Cerebellar nuclear complex (tissue), 1 donor: Measurements from ENCODE around the gene SPTBN4.
"Not testable (repeated sequence)": the region's sequence is repeated elsewhere in the genome, so short reads cannot be mapped to it uniquely, and the experiment has no call there.

Source experiments
- DNase-seq, 2 experiments: peaks; one replicate each; lab custom pipeline; 2025; lab: John Stamatoyannopoulos, UW

The SPTBN4 gene

DNA sequence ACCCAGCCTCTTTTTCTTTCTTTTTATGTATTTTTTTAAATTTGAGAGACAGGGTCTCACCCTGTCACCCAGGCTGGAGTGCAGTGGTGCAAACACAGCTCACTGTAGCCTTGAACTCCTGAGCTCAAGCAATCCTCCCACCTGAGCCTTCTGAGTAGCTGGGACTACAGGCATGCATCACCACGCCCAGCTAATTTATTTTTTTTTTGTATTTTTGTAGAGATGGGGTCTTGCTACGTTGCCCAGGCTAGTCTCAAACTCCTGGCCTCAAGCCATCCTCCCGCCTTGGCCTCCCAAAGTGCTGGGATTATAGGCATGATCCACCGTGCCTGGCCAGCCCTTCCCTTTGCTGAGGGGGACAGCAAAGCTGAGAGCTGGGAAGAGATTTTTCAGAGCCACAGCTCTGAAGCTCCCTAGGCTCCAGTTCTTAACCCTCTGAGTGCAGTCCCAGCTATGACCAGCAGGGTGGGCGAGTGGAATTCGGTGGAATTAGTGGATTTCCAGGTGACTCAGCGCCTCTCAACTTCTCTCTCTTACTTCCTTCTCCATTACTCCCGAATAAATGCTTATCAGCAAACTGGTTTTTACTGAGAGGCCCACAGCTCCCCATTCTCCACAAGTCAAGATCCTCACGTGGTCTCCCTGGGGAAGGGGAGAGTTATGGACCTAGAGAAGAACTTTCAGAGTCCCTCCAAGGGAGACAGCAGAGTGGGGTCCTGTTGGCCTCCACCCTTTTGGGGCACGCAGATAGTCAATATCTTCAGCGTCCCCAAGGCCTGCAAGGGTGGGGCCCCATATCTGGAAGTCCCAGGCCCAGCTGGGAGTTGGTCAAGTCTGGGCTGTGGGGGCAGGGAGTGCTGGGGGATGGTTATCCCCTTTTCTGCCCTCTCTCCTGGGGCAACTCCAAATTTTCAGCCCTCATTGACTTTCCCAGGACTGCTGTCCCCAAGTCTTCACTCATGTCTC, 2.5 kb upstream of the SPTBN4 start:
- peak in 1 of 2 experiments; percentile 35 for DNase-seq

DNA sequence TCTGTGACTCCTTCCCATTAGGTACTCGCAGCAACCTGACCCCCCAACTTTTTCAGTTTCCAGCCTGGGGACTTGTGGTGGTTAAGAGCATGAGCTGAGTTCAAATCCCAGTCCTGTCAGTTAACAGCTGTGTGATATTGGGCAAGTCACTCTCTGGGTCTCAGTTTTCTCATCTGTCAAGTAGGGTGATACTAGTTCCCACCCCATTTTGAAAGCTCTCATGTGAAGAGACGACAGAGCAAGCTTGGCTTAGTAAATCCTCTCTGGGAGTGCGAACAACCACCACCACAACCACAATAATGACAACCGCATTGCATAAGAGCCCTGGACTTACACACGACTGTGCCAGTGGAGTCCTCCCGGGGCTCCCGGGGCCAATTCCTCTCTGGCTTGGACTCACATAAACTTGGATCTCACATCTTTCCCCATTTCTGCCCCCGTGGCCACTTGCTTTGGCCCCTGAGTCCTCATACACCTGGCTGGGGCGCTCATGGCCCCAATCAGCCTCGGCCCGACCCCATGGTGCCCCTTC, 1.7 kb upstream of the SPTBN4 start:
- DNase-seq = no peak

DNA sequence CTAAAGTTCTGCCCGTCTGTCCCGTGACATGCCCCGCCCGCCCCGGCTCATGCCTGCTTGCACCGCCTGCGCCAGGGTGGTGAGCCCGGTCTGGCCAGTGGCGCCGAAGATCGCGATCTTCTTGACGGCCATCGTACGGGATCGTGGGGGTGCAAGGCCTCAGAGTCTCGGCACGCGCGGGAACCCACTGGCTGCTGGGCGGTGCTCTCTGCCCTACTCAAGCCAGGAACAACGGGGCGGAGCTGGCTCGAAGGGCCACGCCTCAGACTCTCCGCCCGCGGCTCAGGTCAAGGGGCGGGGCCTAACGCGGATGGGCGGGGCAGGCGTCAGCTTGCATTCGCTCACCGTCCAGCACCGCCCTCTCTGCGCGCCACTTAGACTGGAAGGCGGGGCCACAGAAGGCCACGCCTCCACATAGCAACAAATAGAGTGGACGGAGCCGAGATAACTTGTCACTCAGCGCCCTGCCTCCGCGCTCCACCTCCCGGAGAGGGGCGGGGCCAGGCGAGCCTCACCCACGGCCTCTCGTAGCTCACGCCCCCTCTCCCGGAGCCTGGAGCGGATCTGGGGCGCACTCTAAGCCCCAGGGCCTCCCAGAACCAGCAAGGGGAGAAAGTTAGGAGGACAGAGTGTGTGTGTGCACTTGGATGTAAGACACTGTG, 1.1 kb upstream of the SPTBN4 start, which contains the start of gene BLVRB:
Gene BLVRB (minus strand): TSS at position 189 of the 662 bp plus-strand sequence. CDS start 57 bp downstream, at position 132.
- DNase-seq = peak; percentile 97 to 98

DNA sequence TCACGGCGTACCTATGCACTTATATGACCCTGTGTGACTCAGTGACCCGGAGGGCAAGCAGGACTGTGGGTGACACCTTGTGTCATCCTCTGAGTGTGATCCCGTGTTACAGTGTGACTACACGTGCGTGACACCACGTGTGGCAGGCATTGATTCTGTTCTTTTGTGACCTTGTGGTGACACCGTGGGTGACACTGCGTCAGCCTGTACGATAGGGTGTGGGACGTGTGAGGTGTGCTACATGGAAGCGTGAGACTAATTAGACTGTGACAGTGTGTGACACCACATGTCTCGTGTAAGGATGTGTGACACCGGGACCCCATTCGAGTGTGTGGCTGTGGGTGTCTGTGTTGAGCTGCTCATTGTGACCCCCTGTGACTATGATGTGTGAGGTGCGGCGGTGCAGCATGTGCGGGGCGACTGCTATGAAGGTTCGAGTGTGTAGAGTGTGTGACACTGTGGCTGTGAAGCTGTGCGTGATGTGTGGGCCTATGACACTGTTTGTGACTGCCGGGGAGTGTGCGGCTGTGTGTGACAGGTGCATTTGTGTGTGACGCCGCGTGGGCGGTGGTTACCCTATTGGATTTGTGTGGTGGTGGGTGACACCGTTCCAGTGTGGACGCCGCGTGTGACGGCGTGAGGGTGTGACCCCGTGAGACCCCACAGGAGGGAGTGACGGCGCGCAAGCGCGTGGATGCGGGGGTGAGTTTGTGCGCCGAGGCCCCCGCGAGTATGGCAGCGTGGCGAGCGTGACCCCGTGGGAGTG, 399 bp upstream of the SPTBN4 start:
- no peak for DNase-seq

DNA sequence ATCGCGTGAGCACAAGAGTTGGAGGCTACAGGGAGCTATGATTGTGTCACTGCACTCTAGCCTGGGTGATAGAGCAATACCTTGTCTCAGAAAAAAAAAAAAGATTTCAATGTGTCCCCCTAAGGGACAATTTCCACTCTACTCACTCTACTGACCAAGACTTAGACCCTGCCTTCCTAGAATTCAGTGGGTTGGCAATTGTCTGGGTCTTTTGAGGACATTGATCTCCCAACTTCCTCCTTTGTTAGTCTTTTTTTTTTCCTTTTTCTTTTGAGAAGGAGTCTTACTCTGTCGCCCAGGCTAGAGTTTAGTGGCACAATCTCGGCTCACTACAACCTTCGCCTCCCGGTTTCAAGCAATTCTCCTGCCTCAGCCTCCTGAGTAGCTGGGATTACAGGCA, 2.2 kb downstream of the SPTBN4 start:
- DNase-seq = no peak

DNA sequence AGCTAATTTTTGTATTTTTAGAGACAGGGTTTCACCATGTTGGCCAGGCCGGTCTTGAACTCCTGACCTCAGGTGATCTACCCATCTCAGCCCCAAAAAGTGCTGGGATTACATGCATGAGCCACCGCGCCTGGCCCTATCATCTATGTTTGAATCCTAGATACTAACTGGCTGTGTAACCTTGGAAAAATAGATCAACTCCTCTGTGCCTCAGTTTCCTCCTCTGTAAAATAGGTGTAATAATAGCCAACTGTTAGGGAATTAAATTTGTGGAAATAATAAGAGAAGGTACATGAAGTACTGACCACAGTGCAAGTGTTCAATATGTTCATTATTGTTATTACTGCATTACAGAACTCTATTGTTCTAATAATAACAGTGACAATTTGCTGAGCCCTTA, 4.3 kb downstream of the SPTBN4 start:
- no peak for DNase-seq

DNA sequence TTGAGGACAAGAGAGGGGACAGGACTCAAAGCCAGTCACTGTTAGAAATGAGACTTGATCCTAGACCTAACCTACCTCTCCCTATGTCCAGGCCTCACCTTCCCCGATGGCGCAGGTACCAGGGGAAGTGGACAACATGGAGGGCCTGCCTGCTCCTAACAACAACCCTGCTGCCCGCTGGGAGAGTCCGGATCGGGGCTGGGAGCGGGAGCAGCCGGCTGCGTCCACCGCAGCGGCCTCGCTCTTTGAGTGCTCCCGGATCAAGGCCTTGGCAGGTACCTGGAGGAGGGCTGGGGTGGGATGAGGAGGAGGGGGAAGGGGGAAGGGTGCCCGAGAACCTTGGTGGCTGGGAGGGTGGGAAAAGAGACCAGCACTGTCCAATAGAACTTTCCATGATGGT, 5.7 kb downstream of the SPTBN4 start:
- DNase-seq = no peak

DNA sequence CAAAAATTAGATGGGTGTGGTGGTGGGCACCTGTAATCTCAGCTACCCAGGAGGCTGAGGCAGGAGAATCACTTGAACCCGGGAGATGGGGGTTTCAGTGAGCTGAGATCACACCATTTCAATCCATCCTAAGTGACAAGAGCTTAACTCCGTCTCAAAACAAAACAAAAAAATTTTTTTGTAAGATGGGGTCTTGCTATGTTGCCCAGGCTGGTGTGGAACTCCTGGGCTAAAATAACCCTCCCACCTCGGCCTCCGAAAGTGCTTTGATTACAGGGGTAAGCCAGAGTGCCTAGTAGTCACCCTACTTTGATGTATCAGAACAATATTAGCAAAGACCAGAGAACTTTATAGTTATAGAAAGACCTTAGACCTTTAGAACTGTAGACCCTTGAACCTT, 7.9 kb downstream of the SPTBN4 start:
- DNase-seq = no peak

DNA sequence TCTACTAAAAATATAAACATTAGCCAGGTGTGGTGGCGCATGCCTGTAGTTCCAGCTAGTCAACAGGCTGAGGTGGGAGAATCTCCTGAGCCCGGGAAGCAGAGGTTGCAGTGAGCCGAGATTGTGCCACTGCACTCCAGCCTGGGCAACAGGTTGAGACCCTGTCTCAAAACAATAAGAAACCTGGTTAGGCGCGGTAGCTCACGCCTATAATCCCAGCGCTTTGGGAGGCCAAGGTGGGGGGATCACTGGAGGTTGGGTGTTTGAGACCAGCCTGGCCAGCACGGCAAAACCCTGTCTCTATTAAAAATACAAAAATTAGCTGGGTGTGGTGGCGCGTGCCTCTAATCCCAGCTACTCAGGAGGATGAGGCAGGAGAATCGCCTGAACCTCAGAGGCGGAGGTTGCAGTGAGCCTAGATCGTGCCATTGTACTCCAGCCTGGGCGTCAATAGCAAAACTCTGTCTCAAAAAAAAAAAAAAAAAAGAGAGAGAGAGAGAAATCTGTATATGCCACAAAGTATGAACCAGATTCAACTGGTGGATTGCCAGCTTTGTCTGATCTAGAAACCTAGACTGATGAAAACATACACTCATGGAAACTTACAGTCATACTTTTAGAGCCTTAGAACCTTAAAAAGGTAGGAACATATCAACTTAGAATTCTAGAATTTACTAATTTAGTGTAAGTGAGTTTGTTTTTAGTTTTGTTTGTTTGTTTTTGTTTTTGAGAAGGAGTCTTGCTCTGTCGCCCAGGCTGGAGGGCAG, 9.3 kb downstream of the SPTBN4 start:
- not testable (repeated sequence) for DNase-seq

DNA sequence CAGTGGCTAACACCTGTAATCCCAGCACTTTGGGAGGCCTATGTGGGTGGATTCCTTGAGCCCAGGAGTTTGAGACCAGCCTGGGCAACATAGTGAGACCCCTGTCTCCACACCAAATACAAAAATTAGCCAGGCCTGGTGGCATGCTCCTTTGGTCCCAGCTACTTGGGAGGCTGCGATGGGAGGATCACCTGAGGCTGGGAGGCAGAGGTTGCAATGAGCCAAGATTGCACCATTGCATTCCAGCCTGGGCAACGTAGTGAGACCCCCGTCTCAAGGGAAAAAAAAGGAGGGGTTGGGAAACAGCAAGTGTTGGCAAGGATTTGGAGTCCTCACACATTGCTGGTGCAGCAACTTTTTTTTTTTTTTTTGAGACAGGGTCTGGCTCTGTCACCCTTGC, 19.2 kb downstream of the SPTBN4 start:
- DNase-seq = no peak

DNA sequence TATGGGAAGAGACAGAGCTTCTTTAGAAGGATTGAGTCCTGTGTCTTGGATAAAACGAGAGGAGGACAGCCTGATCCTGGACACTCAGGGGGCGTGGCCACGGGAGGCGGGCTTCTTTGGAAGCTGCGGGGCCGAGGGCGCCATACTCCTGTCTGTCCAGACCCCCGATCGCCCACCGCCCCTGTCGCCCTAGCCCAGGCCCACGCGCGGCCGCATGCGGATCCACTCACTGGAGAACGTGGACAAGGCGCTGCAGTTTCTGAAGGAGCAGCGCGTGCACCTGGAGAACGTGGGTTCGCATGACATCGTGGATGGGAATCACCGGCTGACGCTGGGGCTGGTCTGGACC, 23.1 kb downstream of the SPTBN4 start:
- DNase-seq = no peak

DNA sequence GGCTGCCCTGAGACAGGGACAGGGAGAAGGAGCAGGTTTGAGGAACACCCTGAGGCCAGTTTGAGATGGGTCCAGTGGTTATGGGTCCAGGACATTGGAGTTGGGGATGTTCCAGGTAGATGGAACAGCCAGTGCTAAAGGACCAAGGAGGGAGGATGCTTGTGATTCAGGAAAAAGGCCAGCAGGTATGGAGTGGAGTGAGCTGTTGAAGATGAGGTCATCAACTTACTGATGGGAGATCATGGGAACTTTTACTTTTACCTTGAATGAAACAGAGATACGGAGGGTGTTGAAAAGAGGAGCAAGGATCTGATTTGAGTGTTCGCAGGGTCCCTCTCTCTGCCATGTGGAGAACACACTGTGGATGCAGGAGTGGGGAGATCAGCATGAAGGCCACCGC, 25.5 kb downstream of the SPTBN4 start:
- DNase-seq = no peak

DNA sequence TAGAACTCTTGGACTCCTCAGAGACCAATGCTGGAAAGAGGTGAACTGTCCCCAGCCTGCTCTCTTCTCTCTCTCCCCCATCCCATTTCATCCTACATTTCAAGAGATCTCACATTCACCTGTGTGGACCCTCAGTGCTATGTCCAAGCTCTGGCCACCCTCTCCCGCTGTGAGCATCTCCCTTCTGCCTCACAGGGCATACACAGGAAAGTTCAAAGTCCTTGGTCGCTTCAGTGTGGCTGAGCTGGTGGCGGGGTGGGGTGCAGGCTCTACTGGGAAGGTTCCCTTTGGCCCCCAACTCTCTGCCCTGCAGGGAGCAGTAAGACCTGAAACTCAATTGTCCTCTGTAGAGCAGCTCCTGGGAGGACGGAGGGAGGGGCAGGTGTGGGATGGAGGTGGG, 27.0 kb downstream of the SPTBN4 start:
- no peak for DNase-seq

DNA sequence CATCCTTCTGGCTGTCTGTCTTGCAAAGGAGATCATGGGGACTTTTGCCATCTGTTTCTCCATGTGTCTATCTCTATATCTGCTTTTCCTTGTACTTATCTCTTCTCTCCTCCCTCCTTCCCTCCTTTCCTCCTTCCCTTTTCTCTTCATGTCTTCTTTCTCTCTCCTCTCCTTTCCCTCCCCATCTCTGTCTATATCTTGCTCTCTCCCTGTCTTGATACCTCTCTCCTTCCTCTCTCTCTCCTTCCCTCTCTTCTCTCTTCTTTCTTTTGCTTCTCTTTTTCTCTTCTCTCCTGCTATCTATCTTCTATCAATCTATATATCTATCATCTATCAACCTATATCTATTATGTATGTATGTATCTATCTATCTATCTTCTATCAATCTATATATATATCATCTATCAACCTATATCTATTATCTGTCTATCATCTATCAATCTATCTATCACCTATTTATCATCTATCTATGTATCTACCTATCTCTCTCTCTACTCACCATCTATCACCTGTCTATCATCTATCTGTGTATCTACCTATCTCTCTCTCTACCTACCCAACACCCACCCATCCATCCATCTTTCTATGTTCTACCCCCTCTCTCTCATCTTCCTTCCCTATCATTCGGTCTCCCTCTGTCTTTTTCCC, 27.5 kb downstream of the SPTBN4 start:
- no peak for DNase-seq

DNA sequence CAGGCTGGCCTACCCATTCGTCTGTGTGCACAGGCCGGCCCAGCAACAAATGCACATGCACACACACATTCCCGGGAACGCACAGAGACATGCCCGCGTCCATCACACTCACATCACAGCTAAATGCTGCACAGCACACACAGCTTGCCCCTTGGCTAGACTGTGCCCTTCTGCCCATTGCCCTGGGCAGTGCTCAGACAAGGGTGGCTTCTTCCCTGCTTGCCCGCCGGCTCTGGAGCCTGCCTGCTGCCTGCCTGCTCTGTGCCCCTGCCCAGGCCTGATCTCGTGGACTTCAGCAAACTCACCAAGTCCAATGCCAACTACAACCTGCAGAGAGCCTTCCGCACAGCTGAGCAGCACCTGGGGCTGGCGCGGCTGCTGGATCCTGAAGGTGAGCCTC, 30.4 kb downstream of the SPTBN4 start:
- no peak for DNase-seq

DNA sequence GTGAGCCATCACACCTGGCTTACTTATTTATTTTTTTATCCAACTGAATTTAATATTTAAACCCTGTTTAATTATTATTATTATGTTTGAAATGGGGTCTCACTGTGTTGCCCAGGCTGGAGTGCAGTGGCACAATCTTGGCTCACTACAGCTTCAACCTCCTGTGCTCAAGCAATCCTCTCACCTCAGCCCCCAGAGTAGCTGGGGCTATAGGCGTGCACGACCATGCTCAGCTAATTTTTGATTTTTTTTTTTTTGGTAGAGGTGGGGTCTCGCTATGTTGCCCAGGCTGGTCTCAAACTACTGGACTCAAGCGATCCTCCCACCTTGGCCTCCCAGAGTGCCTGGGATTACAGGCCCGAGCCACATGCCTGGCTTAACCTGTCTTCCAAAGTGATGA, 32.5 kb downstream of the SPTBN4 start:
- DNase-seq = no peak

DNA sequence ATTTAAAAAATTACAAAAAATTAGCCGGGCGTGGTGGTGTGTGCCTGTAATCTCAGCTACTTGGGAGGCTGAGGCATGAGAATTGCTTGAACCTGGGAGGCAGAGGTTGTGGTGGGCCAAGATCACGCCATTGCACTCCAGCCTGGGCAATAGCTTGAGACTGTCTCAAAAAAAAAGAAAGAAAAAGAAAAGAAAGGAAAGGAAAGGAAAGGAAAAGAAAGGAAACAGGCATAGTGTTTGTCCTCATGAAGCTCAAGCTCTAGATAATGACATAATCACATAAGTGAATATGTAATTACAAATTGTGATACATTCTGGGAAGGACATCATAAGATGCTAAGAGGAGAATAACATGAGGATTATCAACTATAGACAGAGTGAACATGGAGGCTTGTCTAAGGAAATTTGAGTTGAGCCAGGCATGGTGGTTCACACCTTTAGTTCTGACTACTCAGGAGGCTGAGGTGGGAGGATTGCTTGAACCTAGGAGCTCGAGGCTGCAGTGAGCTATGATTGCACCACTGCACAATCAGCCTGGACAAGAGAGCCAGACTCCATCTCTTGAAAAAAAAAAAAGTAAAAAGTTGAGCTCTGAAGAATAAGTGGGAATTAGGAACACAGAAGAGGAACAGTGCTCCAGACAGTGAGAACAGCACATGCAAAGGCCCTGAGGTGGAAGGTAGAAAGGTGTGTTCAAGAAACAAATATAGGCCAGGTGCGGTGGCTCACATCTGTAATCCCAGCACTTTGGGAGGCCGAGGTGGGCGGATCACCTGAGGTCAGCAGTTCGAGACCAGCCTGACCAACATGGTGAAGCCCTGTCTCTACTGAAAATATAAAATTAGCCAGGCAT, 34.1 kb downstream of the SPTBN4 start:
- DNase-seq = not testable (repeated sequence)

DNA sequence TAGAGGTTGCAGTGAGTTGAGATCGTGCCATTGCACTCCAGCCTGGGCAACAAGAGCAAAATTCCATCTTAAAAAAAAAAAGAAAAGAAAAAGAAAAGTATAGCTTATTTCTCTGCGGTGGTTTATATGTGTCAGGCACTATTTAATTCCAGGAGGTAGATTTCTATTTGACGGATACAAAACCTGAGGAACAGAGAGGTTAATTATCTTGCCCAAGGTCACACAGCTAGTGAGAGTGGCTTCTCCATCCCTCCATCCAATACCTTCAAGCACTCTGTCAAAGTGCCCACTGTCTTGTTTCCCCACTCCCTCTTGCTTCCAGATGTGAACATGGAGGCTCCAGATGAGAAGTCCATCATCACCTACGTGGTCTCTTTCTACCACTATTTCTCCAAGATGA, 34.8 kb downstream of the SPTBN4 start:
- no peak for DNase-seq

DNA sequence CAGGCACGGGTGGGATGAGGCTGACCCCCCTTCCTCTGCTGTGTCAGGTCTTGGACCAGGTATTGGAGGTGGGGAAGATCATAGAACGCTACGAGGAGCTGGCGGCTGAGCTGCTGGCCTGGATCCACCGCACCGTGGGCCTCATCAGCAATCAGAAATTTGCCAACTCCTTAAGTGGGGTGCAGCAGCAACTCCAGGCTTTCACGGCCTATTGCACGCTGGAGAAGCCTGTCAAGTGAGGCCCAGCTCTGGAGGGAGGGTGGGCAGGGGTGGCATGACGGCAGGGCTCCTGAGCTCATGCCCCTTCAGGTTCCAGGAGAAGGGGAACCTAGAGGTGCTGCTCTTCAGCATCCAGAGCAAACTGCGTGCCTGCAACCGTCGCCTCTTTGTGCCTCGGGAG, 35.3 kb downstream of the SPTBN4 start:
- no peak for DNase-seq
